NCI-H1417 (cell line): ENCODE results near the gene TFB1M.
"Not testable (repeated sequence)": the region's sequence is repeated elsewhere in the genome, so short reads cannot be mapped to it uniquely, and the experiment has no call there.

Experiments used
- DNase-seq, 3 experiments: peaks; one replicate each; lab custom pipeline; 2025; lab: John Stamatoyannopoulos, UW

Gene TFB1M

DNA sequence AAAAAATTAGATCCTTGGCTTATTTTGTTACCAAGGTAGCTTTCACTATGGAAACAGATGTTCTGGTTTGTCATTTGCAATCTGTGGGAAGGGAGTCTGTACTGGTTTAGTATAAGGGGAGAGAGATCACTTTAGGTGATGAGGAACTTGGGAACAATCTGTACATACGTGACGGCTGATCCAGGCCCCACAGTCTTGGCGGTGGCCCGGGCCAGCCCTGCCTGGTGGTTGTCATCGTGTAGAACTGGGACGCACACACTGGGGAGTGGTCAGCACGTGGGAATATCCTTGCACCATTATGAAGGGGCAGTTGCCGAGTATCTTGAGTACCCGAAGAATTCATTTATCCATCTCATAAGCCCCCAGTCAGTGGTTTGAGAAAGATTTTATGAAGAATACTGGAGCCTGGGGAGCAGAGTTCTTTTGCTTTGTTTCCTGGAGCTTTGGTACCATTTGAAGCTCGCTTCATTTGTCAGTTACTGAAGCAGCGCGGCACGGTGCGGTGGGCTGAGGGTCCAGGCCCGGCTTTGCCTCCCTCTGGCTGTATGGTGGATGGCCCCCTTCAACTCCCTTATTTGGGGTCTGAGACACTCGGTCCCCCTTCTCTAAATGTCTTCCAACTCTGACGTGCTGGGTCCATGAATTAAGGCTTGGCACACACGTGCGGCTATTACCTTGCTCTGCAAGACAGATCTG, 73.2 kb downstream of the TFB1M start:
- DNase-seq: no peak

DNA sequence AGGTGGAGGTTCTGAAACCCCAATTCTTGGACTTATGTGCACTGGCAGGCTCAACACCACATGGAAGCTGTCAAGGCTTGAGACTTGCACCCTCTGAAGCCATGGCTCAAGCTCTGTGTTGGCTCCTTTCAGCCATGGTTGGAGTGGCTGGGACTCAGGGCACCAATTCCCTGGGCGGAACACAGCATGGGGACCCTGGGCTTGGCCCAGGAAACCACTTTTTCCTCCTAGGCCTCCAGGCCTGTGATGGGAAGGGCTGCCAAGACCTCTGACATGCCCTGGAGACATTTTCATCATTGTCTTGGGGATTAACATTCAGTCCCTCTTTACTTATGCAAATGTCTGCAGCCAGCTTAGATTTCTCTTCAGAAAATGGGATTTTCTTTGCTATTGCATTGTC, 76.7 kb downstream of the TFB1M start:
- no peak for DNase-seq

DNA sequence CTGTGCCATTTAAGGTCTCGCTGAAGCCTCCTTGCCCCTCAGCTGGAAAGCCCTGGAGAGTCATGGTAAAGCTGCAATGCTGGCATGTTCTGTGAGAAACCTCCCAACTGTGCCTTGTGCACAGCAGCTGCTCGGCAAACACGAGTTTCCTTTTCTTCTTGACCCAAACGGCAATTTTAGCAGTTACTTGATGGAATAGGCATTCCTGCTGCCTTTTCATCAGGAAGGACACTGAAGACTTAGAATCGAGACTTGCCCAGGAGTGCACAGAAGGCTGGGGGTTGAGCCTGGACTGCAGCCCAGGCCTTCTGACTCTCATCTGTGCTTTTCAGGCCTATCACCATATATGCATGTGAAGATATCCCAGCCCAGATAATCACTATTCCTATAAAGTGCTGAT, 79.2 kb downstream of the TFB1M start:
- DNase-seq: no peak

DNA sequence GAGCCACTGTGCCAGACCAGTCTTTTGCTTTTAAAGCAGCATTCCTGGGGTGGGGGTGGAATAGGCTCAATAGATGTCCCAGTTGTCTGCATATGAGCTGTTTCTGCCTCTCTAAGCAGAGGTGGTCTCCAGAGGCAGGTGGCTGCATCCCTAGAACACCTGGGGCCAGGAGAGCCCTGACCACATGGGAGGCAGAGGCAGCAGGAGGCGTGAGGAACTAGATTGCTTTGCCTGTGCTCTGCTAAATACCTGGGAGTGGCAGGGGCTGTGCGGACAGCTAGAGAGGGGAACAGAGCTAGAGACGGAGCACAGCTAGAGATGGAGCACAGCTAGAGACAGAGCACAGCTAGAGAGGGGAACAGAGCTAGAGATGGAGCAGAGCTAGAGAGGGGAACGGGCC, 79.6 kb downstream of the TFB1M start:
- no peak for DNase-seq

DNA sequence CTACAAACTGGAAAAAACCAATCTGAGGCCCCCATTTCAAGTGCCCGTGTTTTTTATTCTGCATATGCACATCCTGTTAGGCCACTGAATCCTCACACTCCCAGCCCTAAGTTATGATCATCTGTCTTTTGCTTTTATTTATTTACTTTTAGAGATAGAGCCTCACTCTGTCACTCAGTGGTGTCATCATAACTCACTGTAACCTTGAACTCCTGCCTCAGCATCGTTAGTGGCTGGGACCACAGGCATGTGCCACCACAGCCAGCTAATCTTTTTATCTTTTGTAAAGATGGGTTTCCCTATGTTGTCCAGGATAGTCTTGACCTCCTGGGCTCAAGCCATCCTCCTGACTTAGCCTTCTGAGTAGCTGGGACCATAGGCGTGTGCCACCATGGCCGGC, 80.1 kb downstream of the TFB1M start:
- no peak for DNase-seq

- no peak for DNase-seq
Observed at GRCh38 chr6:155232848-155233247, 81.4 kb downstream of the TFB1M start.

GRCh38 chr6:155230975-155231374, 83.3 kb downstream of the TFB1M start:
- DNase-seq: peak in 1 of 3 experiments; percentile 29

DNA sequence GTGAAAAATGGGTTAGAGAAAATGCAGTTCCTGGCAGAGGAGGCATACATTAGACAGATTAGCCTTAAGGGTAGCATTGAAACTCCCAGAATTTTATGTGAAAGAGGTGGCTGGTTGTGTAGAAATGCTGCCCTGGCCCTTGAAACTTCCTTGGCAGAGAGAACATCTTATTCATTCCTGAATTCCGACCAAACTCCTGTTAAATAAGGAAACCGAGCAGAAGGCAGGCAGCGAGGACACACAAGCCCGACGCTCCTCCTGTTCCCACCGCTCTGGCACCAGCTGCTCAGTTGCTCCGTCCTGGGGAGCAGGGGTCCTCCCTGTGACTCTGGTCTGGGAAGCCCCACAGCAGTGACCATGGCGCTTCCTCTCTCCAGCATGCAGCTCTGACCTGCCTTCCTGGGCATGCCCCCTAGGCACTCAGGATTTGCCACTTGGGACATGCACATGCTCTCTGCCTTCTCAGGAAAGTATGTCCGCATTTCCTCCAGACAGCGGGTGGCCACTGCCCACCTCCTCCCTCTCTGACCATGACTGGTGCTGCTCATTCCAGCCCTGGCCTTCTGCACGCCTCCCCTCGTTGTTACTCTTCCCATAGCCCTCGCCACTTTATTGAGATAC, 85.6 kb downstream of the TFB1M start:
- no peak for DNase-seq

GRCh38 chr6:155227046-155227445, 87.2 kb downstream of the TFB1M start:
- DNase-seq: no peak

- DNase-seq: peak in 2 of 3 experiments; percentile 43 to 53
Observed at GRCh38 chr6:155224618-155225017, 89.7 kb downstream of the TFB1M start.

DNA sequence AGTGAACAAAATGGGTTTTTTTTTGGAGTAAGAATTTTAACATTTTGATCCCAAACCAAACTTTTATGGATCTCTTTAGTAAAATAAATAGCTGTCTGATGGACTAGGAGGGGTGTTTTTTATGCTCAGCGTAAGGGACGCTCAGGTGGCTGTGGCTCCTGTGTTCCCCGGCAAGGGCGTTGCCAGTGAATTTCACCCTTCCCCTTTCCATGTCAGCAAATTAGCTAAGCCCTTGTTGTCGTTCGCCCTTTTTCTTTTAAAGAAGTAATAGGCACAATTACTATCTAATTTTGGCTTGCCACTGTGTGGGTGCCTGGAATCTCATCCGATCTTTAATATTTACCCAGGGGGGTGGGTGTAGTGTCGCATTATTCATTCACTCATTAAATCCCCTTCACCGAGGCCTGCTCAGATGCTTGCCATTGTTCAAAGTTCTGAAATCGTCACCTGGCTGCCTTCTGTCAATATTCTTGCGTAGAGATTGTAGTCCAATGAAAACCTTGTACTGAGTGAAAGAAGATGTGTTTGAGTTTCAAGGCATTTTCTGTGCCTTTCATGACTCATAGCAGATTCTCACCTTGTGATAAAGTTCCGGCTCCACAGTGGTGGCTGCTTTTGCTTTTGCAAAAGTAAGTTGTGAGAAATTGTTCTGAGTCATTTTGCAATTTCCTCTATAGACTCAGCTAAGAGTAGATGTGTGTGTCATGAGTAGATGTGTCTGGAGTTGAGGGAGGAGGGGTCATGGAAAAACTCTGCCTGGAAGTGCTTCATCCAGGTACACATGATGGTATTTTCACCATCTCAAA, 90.4 kb downstream of the TFB1M start:
- DNase-seq: peak in 2 of 3 experiments; percentile 54 to 67

GRCh38 chr6:155222506-155222905, 91.8 kb downstream of the TFB1M start:
- no peak for DNase-seq

DNA sequence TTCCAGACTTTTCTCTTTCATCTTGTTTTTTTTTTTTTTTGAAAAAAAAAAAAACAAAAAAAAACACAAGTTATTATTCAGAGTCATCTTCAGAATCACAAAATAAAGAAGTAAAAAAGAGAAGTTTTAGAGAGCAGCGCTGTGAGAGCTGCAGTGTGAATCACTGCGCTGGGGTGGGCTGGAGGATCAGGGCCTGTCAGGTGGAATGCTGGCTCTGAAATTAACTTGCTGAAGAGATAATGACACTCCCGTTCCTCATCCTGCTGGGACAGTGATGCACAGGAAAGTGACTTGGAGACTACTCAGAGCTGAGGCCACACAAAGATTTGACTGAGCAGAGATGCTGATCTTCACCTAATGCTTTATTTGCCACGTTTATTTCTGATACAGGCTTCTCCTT, 93.2 kb downstream of the TFB1M start:
- no peak for DNase-seq

DNA sequence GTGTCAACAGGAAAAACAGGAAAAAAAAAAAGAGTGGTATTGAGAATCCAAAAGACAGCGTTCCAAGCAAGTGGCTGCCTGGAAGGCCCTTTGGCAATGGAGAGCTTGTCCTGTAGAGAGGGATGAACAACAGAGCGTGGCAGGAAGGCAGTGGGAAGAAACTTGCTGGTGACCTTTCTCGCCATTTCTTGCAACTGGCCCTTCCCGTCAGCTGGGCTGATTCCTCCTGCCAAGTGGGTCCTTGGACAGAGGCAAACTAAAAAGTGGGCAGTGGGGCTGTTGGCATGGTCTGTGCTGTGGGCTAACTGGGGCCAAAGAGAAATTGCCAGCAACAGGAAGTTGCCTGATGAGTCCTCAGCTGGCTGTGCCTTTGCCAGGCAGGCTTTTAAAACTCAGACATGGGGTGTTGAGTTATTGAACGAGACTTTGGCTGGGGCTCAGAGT, 94.4 kb downstream of the TFB1M start:
- no peak for DNase-seq

DNA sequence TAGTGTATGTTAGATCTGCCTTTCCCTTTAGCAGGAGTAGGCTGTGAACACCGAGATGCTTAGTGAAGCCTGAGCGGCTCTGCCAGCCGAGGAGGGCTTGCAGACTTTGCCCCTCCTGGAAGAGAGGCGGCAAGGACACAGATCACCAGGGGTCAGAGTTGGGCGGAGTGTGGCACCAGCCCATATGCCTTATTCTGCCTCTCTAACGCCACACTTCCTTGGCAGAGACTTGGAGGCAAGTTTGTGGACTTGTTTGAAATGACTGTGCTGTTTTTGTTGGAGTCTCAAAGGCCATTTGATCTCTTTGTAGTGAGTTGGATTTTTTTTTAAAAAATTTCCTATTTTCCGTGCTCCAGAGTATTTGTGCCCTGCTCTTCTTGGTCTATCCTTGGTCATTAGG, 95.0 kb downstream of the TFB1M start:
- DNase-seq: no peak

DNA sequence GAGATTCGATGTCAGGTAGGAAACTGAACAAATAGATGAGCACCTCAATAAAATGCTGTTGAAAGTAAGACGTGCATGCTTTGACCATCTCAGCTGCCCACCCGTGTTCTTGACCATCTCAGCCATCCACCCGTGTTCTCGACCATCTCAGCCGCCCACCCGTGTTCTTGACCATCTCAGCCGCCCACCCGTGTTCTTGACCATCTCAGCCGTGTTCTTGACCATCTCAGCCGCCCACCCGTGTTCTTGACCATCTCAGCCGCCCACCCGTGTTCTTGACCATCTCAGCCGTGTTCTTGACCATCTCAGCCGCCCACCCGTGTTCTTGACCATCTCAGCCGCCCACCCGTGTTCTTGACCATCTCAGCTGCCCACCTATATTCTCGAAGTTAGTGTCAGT, 95.6 kb downstream of the TFB1M start:
- not testable (repeated sequence) for DNase-seq

GRCh38 chr6:155216312-155217046, 97.8 kb downstream of the TFB1M start:
- peak in 2 of 3 experiments; percentile 92 to 98 for DNase-seq

- DNase-seq: peak in 1 of 3 experiments; percentile 71
Observed at GRCh38 chr6:155215906-155216305, 98.4 kb downstream of the TFB1M start.

GRCh38 chr6:155213611-155214372, 100.5 kb downstream of the TFB1M start:
- no peak for DNase-seq

- DNase-seq: no peak
Observed at GRCh38 chr6:155212616-155213380, 101.5 kb downstream of the TFB1M start.

GRCh38 chr6:155212106-155212505, 102.2 kb downstream of the TFB1M start:
- DNase-seq: no peak
